Superior temporal gyrus (tissue), 1 donor: ENCODE results near the gene SRC.

Source experiments
- DNase-seq: peaks from one replicate; pipeline ENCODE4 v3.0.0-alpha.2; 2016; ENCODE audit errors: extremely low spot score

Gene SRC

DNA sequence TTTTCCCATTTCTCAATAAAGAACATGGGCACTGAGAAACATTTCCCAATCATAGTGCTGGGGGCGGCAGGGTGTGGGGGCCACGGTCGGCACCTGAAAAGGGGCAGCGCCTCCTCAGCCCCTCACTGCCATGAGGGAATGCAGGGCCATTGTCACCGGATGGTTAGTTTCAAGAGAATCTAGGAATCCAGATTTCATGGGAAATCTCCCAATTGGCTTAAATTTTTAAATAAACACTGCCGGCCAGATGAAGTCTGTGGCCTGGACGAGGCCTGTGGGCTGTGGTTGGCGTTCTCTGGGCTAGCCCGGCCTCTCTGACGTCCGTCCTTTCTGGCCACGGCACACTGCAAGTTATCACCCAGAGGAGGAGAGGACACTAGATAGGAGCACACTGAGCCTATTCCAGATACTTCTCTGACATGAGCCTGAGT lies 30.9 kb upstream of the SRC start:
- no peak for DNase-seq

GRCh38 chr20:37315452-37316110 lies 30.4 kb upstream of the SRC start:
- no peak for DNase-seq

DNA sequence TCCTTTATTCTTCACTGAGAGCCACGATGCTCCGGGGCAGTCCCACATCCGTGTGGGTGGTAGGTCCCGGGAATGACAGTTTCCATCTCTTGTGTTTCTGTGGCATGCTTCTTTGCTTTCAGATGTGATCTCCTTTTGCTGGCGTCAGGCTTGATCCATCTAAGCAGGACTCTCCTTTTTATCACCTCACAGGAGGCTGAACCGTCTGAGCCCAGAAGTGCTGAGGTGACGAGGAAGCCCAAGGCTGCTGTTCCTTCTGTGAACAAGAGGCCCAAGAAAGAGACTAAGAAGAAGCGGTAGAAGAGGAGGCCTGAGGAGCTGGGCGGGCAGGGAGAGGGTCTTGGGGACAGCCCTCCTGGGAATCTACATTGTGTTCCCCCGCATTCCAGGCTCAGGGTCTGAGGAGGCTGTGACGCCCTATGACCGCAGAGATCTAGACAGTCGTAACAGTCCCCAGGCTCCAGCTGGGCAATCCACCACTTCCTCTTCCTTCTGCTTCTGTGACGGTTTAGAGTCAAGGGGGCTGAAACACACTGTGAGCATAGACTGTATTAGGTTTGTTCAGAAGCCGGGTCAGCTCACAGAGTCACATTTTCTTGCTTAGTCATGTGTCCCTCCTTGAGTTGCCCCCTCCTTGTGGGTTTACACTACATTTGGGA lies 29.7 kb upstream of the SRC start:
- DNase-seq, result no peak

DNA sequence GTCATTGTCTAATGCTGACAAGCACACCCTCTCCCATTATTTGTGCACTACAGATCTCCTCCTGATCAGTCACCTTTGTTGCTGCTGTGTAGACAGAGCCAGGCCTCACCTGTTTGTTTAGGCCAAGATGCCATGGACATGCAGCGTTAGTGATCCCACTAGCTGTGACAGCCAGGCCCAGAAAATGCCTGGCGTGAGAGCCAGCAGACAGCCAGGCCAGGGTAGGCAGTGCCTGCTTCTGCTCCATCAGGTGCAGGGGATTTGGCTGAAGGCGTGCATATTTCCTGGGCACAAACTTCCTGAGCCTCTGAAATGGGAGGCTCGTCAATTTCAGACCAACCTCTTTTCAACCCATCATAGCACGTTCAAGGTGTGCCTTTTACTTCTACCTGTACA lies 29.2 kb upstream of the SRC start:
- DNase-seq, result no peak

DNA sequence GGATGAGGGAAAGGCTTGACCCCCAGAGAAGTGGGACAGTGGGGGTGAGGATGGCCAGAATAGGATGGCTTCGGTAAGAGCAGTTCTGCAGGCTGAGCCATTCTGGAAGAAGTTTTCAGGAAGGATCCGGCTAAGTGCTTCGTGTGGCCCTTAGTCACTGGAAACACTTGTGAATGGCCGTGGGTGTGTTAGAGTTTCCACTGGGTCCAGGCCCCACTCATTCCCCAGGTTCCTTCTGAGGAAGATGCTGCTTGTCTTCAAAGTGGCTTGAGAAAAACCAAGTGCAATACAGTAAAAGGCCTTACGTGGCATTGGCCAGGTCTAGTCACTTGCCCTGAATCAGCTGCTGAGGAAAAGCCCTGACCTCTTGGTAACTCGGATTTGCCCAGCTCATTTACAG lies 28.6 kb upstream of the SRC start:
- no peak for DNase-seq

DNA sequence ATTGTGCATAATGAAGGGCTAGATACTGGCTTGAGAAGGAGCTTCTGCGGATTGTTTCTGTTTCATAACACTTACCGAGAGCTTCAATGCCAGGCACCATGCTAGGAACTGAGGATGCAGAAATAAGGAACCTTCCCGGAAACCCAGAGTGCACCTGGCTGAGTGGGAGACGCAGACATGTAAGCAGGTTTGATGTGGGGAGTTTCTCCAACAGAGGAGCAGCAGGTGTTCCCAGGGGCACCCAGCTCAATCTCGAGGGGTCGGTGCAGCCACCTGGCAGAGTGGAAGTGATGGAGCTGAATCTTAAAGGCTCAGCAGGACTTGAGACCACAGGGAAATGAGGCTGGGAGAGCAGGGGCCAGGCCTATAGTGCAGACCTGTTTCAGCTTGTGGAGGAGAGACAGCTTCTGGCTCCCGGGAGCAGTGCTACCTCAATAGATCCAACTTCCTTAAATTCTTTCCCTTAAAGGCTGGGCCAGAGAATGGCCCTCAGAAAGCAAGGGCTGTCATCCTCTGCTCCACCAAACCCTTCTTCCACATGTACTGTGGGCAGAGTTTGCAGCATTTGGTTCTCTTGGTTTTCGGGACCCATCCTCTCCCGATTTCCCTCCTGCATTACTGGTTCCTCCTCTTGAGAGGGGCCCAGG lies 27.8 kb upstream of the SRC start:
- DNase-seq, result no peak

DNA sequence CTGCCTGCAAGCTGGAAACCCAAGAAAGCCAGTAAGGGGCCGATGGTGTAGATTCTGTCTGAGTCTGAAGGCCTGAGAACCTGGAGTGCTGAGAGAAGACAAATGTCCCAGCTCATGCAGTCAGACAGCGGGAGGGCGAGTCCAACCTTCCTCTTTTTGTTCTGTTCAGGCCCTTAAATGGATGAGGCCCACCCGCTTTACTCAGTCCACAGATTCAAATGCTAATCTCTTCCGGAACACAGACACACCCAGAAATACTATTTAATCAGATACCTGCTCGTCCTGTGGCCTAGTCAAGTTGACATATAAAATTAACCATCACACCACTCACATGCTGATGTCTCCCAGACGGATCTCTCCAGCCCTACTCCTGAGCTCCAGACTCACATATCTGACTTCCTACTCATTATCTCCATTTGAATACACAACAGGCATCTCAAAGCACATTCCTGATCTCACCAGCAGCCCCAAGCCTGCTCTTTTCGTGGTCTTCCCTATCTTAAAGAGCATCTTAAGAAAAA lies 26.7 kb upstream of the SRC start:
- DNase-seq, result no peak

GRCh38 chr20:37323985-37324384 lies 22.0 kb upstream of the SRC start:
- DNase-seq, result no peak

GRCh38 chr20:37325206-37325605 lies 20.7 kb upstream of the SRC start:
- no peak for DNase-seq

DNA sequence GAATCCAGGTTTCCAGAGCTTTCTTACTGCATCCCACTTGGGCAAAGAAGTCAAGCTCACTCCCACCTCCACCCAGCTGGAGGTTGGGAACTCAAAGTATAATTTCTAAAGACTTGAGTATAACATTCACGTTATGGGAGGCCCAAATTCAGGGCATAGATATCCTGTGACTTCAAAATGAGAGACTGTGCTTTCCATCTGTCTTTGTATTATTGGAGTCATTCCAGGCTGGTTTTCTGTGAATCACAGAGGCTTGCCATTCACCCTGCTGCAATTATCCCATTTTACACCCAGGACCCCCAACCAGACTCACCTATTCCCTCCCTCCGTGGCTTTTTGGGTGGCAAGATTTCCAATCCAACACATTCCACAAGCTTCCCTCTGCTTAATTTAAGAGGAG lies 19.3 kb upstream of the SRC start:
- DNase-seq, result no peak

- no peak for DNase-seq
Observed at GRCh38 chr20:37327748-37328147, 18.2 kb upstream of the SRC start.

DNA sequence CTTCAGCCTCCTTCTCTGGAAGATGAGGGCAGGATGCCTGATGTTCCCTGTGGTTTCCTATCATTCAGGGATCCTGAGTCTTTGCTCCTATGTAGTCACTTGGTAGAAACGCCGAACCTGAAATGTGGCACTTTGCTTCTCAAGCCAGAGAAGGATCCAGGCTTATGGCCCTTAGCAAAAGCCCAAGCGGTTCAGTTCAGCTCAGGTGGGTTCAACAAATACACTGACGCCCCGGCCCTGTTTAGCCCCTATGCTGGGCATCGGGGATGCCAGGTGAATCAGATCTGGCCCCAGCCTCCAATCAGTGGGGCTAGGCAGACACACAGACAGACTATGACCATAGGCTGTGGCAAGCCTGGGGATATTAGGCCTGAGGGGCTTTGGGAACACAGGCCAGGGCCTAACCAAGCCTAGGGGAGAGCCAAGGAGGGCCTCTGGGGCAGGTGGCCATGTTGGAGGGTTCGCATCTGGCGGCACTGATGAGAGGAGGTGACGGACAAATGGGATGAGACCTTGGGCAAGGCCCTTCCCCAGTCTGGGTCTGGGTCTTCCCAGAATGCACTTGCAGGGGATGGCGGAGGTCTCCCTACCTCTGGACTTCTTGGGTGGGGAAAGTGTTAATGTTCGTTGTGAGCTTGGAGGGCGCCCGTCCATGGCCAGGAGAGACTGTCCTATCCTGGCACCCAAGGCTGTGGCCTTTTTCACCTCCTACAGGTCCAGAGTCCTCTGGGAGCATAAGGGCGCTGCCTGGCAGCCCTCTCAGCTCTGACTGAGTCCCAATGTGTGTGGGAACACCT lies 17.6 kb upstream of the SRC start:
- DNase-seq, result no peak

DNA sequence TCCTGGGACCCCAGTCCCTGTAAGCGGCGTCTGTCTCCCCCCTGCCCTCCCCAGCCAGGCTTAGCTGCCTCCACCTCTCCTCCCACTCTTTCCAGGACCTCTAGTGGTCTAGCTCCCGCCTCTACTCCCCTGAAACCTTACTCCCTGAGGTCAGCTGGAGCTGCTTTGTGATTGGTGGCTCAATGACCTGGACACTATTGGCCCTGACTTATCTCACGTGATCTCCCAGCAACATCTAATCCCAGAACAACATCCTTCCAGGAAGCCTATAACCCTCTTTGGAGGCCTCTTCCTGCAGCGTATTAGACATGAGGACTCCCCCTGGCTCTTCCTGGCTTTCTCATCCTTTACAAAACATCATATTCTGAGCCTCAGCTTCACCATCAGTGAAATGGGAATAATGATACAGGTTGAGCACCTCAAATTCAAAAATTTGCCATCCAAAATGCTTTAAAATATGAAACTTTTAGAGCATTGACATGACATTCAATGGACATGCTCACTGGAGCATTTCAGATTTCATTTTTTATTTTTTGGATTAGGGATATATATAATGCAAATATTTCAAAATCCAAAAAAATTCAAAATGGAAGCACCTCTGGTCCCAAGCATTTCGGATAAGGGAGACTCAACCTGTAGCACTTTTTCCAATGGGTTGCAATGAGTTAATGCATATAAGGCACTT lies 16.3 kb upstream of the SRC start:
- DNase-seq, result no peak

DNA sequence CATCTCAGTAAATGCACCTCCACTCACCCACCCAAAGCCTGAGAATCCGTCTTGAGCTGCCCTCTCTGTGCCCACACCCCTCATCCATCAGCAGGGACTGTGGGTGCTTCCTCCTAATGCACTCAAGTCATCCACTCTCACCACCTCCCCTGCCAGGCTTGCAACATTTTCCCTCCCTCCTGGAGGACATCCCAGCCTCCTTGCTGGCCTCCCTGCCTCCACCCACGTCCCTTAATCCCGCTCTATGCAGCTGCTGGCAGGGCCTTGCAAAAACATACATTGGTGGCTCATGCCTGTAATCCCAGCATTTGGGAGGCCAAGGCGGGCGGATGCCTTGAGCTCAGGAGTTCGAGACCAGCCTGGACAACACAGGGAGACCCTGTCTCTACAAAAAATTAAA lies 15.6 kb upstream of the SRC start:
- DNase-seq, result no peak

- no peak for DNase-seq
Observed at GRCh38 chr20:37331060-37331857, 14.7 kb upstream of the SRC start.

GRCh38 chr20:37333130-37333847 lies 12.7 kb upstream of the SRC start:
- DNase-seq, result no peak

DNA sequence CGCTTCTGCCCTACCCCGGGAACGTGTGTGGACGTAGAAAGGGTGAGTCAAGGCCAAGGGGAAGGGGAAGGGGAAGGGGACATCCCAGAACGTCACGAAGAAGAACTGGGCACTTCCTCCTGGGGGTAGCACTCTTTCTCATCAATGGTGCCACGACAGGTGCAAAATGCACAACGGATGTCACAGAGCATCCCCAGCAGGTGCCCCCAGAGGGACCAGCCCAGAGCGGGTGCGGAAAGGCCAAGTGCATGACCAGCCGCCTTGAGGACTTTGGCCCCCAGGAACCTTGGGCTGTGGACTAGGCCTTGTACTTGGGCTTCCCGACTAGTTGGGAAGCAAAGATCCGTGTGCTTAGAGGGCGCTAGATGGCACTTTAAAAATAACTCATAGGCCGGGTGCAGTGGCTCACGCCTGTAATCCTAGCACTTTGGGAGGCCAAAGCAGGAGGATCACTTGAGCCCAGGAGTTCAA lies 12.1 kb upstream of the SRC start:
- DNase-seq, result no peak

DNA sequence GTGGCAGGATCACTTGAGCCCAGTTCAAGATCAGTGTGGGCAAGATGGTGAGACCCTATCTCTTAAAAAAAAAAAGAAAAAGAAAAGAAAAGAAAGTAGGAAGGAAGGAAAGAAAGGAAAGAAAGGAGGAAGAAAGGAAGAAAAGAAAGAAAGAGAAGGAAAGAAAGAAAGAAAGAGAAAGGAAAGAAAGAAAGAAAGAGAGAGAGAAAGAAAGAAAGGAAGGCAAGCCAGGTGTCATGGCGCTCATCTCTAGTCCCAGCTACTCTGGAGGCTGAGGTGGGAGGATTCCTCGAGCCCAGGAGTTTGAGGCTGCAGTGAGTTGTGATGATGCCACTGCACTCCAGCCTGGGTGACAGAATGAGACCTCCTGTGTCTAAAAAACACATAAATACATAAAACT lies 11.5 kb upstream of the SRC start:
- DNase-seq, result no peak

DNA sequence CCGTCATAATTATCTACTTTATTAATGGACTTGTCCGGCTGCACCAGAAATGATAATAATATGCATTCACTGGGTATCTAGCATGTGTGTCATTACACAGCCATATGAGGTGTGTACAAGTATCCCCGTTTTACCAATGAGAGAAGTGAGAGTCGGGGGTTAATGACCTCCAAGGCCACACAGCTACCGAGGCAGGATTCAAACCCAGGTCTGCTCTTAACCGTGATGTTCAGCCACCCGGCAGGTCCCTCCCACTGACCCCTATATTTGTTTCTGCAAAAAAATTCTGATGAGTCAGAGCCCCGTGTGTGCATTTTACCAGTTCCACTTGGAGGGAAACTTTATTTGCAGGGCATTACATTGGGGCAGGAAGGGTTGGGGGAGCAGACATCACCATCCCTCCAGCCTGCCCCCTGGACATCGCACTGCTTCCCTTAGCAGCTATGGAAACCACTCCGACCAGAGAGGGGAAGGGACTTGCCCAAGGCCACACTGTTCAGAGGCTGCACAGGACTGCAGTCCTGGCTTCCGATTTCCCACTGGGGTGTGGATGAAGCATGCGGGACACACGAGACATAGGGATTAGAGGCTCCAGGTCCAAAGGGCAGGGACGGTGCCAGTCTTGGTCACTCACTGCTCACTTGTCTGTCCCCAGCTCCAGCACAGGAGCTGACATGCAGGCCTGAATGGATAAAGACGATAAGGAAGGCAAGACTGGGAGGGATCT lies 10.1 kb upstream of the SRC start:
- DNase-seq, result no peak
